ENCODE results near the gene RPS27. TPM values are rescaled to one million over a fixed set of nuclear protein-coding genes. Genes with fewer than 3 reads are reported as not detected.
"Not testable (repeated sequence)": the region's sequence is repeated elsewhere in the genome, so short reads cannot be mapped to it uniquely, and the experiment has no call there.

Gene RPS27
- total RNA-seq, 1 donor from 2014 or later = 1,011 TPM

GRCh38 chr1:153960206-153960605 is 30.4 kb upstream of the RPS27 start:
- DNase-seq (ENCODE audit: extremely low read depth, low read depth, low spot score) = no peak

GRCh38 chr1:153961421-153961820 is 29.1 kb upstream of the RPS27 start:
- DNase-seq (ENCODE audit: extremely low read depth, low read depth, low spot score) = no peak

GRCh38 chr1:153962088-153963029 is 28.2 kb upstream of the RPS27 start:
- DNase-seq (ENCODE audit: extremely low read depth, low read depth, low spot score) = no peak

- DNase-seq (ENCODE audit: extremely low read depth, low read depth, low spot score) = no peak
These were observed 27.3 kb upstream of the RPS27 start, which contains the start of gene SLC39A1 for GRCh38 chr1:153963030-153963849. Gene SLC39A1 (minus strand): TSS chr1:153963537. CDS start chr1:153962715, 822 bp downstream.

- no peak for DNase-seq (ENCODE audit: extremely low read depth, low read depth, low spot score)
These were observed 26.7 kb upstream of the RPS27 start for GRCh38 chr1:153963850-153964331.

- peak; percentile 95 for DNase-seq (ENCODE audit: extremely low read depth, low read depth, low spot score)
These were observed 23.2 kb upstream of the RPS27 start, which contains the start of gene CREB3L4 for GRCh38 chr1:153967107-153967999. Gene CREB3L4 (plus strand): TSS chr1:153967902. CDS start chr1:153968526, 624 bp downstream.

- DNase-seq (ENCODE audit: extremely low read depth, low read depth, low spot score) = no peak
These were observed 22.6 kb upstream of the RPS27 start for GRCh38 chr1:153968000-153968363.

GRCh38 chr1:153968408-153968807 is 22.2 kb upstream of the RPS27 start:
- DNase-seq (ENCODE audit: extremely low read depth, low read depth, low spot score) = no peak

- DNase-seq (ENCODE audit: extremely low read depth, low read depth, low spot score) = no peak
These were observed 21.6 kb upstream of the RPS27 start for GRCh38 chr1:153968972-153969371.

- no peak for DNase-seq (ENCODE audit: extremely low read depth, low read depth, low spot score)
These were observed 20.2 kb upstream of the RPS27 start for GRCh38 chr1:153970346-153970745.

GRCh38 chr1:153973071-153973470 is 17.5 kb upstream of the RPS27 start:
- no peak for DNase-seq (ENCODE audit: extremely low read depth, low read depth, low spot score)

GRCh38 chr1:153973525-153973924 is 17.0 kb upstream of the RPS27 start:
- DNase-seq (ENCODE audit: extremely low read depth, low read depth, low spot score) = no peak

GRCh38 chr1:153976819-153977249 is 13.7 kb upstream of the RPS27 start:
- no peak for DNase-seq (ENCODE audit: extremely low read depth, low read depth, low spot score)

GRCh38 chr1:153977250-153978240 is 13.0 kb upstream of the RPS27 start, which contains the start of gene JTB:
Gene JTB (minus strand): TSS chr1:153977674. CDS start chr1:153977252, 422 bp downstream.
- DNase-seq (ENCODE audit: extremely low read depth, low read depth, low spot score) = no peak

GRCh38 chr1:153978274-153978909 is 12.2 kb upstream of the RPS27 start:
- no peak for DNase-seq (ENCODE audit: extremely low read depth, low read depth, low spot score)

- DNase-seq (ENCODE audit: extremely low read depth, low read depth, low spot score) = not testable (repeated sequence)
These were observed 11.5 kb upstream of the RPS27 start for GRCh38 chr1:153979091-153979490.

GRCh38 chr1:153981735-153982134 is 8.8 kb upstream of the RPS27 start:
- not testable (repeated sequence) for DNase-seq (ENCODE audit: extremely low read depth, low read depth, low spot score)

- no peak for DNase-seq (ENCODE audit: extremely low read depth, low read depth, low spot score)
These were observed 6.3 kb upstream of the RPS27 start for GRCh38 chr1:153984123-153984894.
